ENCODE measurements around the gene PACS1.

PACS1 gene

GRCh38 chr11:66048547-66049323 is 21.3 kb upstream of the PACS1 start, which contains the start of gene GAL3ST3:
GAL3ST3 (minus strand) TSS chr11:66049161; CDS start chr11:66045415, 3,746 bp downstream.
- DNase-seq (ENCODE audit: low read depth, low spot score), result no peak

GRCh38 chr11:66050581-66051231 is 19.4 kb upstream of the PACS1 start:
- H3K27ac ChIP-seq, result peak overlapping the region; percentile 82
- DNase-seq (ENCODE audit: low read depth, low spot score), result no peak

More at GRCh38 chr11:66048547-66049323, 21.3 kb upstream of the PACS1 start, which contains the start of gene GAL3ST3:
- no peak within 1 kb of the TSS for H3K27ac ChIP-seq

- DNase-seq (ENCODE audit: low read depth, low spot score), result no peak
Observed at GRCh38 chr11:66051371-66051765, 18.7 kb upstream of the PACS1 start.

GRCh38 chr11:66051766-66052663 is 18.1 kb upstream of the PACS1 start, which contains the start of gene SF3B2:
SF3B2 (plus strand) TSS chr11:66052364; CDS start chr11:66052385, 21 bp downstream.
- H3K27ac ChIP-seq, result peak within 1 kb of the TSS; percentile 82
- DNase-seq (ENCODE audit: low read depth, low spot score), result peak; percentile 96

More at GRCh38 chr11:66051371-66051765, 18.7 kb upstream of the PACS1 start:
- H3K27ac ChIP-seq, result peak overlapping the region; percentile 82

DNA sequence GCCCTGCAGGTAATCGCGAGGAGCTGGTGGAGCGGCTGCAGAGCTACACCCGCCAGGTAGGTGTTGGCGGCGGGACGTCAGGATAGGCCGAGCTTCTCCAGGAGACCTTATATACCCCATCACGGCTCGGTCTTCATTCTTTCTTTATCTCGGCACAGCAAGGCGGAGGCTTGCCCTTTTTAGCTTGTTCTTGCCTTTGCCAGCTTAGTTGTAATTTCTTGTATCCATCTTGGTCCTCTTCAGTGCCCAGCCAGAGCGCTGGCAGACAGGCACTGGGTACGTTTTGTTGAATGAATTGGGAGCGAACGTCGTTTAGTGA is 17.4 kb upstream of the PACS1 start:
- H3K27ac ChIP-seq, result peak overlapping the region; percentile 82
- DNase-seq (ENCODE audit: low read depth, low spot score), result no peak

DNA sequence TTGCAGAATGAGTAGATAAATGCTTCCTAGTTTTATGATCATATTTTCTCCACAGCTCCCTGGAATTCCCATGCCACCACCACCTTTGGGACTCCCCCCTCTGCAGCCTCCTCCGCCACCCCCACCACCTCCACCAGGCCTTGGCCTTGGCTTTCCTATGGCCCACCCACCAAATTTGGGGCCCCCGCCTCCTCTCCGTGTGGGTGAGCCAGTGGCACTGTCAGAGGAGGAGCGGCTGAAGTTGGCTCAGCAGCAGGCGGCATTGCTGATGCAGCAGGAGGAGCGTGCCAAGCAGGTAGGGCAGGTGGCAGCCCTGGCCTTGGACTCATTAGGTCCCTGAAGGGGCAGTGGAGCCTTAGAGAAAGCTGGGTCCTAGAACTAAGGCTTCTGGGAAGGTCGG is 15.1 kb upstream of the PACS1 start:
- H3K27ac ChIP-seq, result no peak overlapping the region
- no peak for DNase-seq (ENCODE audit: low read depth, low spot score)

- no peak for DNase-seq (ENCODE audit: low read depth, low spot score)
- no peak overlapping the region for H3K27ac ChIP-seq
Observed at GRCh38 chr11:66056501-66056900, 13.6 kb upstream of the PACS1 start.

- H3K27ac ChIP-seq, result peak overlapping the region; percentile 31
- no peak for DNase-seq (ENCODE audit: low read depth, low spot score)
Observed at GRCh38 chr11:66059966-66060680, 9.9 kb upstream of the PACS1 start.

DNA sequence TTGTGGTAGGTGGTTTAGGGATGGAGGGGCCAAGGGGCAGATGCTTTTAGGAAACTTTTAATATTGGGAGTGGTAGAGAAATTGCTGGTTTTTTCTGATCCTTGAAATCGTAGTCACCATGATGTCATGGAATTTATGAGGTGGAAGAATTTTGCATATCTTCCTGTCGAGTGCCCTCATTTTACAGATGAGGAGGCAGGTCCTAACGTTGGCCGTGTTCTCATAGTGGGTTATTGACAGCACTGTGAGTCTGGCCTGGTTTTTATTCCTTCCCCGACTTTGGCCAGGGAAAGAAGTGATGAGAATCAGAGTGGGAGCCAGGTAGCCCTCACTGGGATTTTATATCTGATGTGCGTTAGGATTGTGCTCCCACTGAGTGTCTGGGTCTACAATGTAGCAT is 8.8 kb upstream of the PACS1 start:
- no peak for DNase-seq (ENCODE audit: low read depth, low spot score)
- no peak overlapping the region for H3K27ac ChIP-seq

DNA sequence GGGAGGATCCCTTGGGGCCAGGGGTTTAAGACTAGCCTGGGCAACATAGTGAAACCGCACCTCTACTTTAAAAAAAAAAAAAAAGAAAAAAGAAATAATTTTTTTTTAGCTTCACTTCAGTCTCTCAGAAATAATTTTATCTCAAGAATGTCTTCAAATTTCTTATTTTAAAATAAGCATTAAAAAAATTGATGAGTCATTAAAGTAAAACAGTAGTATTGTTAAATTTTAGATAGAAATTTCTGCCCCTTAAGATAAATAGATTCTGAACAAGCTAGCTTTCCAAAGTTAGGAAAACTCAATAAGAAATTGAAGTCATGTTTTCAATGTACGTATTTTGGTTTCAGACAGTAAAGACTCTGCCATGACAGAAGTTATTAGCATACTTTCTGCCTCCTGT is 7.7 kb upstream of the PACS1 start:
- DNase-seq (ENCODE audit: low read depth, low spot score), result no peak
- H3K27ac ChIP-seq, result no peak overlapping the region

- no peak overlapping the region for H3K27ac ChIP-seq
Observed at GRCh38 chr11:66063900-66064299, 6.2 kb upstream of the PACS1 start.

GRCh38 chr11:66064571-66064970 is 5.5 kb upstream of the PACS1 start:
- H3K27ac ChIP-seq, result no peak overlapping the region
- DNase-seq (ENCODE audit: low read depth, low spot score), result no peak

More at GRCh38 chr11:66063900-66064299, 6.2 kb upstream of the PACS1 start:
- DNase-seq (ENCODE audit: low read depth, low spot score), result no peak

- H3K27ac ChIP-seq, result no peak overlapping the region
- no peak for DNase-seq (ENCODE audit: low read depth, low spot score)
Observed at GRCh38 chr11:66066751-66067150, 3.3 kb upstream of the PACS1 start.

DNA sequence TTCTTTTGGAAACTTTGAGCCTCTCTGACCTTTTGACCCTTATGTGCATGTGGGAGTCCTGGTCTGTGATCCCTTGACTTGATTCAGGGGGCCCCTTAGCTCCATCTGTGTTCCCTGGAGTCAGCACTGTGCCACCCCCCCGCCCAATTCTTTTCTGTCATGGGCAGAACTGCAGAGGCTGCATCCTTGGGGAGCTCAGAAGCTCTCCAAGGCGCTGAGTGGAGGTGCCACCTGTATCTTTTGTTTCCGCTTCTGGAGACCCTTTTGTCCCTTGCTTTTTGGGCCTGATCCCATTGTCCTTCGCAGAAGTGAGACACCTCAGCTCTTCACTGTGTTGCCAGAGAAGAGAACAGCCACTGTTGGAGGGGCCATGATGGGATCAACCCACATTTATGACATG is 2.4 kb upstream of the PACS1 start:
- no peak overlapping the region for H3K27ac ChIP-seq
- DNase-seq (ENCODE audit: low read depth, low spot score), result no peak

DNA sequence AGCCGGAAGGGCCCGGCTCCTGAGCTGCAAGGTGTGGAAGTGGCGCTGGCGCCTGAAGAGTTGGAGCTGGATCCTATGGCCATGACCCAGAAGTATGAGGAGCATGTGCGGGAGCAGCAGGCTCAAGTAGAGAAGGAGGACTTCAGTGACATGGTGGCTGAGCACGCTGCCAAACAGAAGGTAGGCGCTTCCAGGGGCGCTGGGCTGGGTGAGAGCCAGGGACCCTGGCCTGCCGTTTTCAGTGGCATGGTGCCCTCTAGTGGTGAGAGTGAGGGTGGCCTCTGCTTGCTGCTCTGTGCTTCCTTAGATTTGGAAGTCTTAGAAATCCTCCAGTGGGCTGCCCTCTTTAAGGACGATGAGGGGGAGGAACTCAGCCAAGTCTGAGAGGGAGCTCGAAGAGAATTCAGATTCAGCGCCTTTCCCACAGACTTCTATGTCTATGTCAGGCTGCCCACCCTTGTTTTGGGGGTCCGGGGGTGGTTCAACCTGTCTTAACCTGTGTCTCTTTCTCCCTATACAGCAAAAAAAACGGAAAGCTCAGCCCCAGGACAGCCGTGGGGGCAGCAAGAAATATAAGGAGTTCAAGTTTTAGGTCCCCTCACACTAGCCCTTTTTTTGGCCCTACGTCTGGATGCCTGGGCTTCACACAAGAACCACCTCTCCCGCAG is 1.8 kb upstream of the PACS1 start:
- peak overlapping the region; percentile 78 for H3K27ac ChIP-seq
- no peak for DNase-seq (ENCODE audit: low read depth, low spot score)

DNA sequence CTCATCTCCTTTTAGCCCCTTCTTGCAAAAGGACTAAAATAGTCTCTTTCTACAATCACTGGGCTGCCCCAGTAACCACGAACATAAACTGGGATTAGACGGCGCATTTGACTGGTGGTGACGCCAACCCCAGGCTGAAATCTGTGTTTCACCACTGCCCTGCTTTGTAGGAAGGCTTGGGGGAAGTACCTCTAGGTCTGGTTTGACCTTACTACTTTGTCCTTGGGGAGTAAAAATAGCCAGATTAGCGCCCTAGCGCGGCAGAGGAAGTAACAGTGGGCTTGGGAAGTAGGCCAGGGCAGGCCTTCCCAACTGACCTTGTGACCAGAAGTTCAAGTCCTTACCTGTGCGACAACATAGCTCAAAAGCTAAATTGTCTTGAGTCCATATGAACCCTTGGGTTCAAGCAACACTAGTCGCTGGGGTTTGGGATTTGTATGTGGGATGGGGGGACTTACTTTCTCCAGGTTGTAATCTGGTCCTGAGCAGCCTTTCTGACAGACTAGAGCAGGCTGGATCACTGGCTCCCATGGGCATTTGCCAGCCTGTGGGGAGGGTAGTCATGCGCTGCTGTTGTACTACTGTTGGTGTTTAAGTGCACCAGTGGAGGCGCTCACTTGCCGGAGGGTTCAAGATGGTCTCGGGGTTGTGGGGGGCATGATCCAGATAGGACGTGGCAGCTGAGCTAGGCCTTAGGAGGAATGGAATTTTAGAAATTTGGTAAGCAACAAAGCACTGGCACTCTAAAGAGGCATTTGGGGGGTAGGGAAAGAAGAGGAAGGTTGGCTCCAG is 953 bp upstream of the PACS1 start:
- H3K27ac ChIP-seq, result peak overlapping the region; percentile 78
- DNase-seq (ENCODE audit: low read depth, low spot score), result no peak

DNA sequence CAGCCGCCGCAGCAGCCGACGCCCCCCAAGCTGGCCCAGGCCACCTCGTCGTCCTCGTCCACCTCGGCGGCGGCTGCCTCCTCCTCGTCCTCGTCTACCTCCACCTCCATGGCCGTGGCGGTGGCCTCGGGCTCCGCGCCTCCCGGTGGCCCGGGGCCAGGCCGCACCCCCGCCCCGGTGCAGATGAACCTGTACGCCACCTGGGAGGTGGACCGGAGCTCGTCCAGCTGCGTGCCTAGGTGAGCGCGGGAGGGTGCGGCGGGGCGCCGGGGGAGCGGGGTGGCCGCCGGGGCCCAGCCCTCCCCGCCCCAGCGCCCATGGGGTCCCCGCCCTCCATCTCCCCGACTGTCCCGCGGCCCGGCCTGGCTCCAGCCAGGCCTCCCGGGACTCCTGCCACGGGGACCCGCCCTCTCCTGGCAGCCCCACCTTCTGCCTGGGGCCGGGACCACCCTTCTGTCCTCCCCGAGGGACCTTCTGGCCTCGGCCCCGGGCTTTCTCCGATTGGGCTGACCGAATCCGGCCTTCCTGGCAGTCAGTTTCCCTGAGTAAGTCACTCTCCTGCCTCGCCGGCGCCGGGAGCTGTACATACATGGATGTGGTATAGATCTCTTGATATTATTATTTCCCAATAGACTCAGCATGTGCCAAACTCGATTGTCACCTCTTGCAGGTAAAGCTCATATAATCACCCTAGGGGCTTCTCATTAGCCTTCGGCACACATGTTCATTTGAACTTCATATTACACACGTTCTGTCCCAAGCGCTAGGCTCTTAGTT is 720 bp downstream of the PACS1 start:
- no peak for DNase-seq (ENCODE audit: low read depth, low spot score)
- peak overlapping the region; percentile 78 for H3K27ac ChIP-seq

- no peak for DNase-seq (ENCODE audit: low read depth, low spot score)
- H3K27ac ChIP-seq, result peak overlapping the region; percentile 78
Observed at GRCh38 chr11:66071381-66071801, 1.3 kb downstream of the PACS1 start.
